GM19395 (cell line): ENCODE results near the gene OR6C4.
"Not testable (repeated sequence)": the region's sequence is repeated elsewhere in the genome, so short reads cannot be mapped to it uniquely, and the experiment has no call there.

ENCODE experiments used
- ATAC-seq: cut with Tn5 transposase; IDR thresholded peaks from one replicate; pipeline ENCODE4 v1.9.1; 2021; ENCODE audit warnings: mild to moderate bottlenecking, moderate library complexity; ENCODE audit not compliant: unreplicated experiment

Gene OR6C4

GRCh38 chr12:55549302-55549701 lies at the start of gene OR6C4:
Gene OR6C4 (plus strand): TSS chr12:55549602. CDS start chr12:55551227, 1,625 bp downstream.
- ATAC-seq = no peak

GRCh38 chr12:55499810-55500252 lies 49.6 kb upstream of the OR6C4 start:
- ATAC-seq = no peak

GRCh38 chr12:55501601-55502000 lies 47.8 kb upstream of the OR6C4 start:
- ATAC-seq = no peak

- ATAC-seq = no peak
These were observed 33.7 kb upstream of the OR6C4 start for GRCh38 chr12:55515696-55516095.

- no peak for ATAC-seq
These were observed 33.0 kb upstream of the OR6C4 start for GRCh38 chr12:55516391-55516790.

- not testable (repeated sequence) for ATAC-seq
These were observed 1.2 kb upstream of the OR6C4 start for GRCh38 chr12:55548235-55548634.

- no peak for ATAC-seq
These were observed 646 bp upstream of the OR6C4 start for GRCh38 chr12:55548756-55549155.

GRCh38 chr12:55554296-55554695 lies 4.9 kb downstream of the OR6C4 start:
- ATAC-seq = no peak

GRCh38 chr12:55570060-55570459 lies 20.7 kb downstream of the OR6C4 start:
- not testable (repeated sequence) for ATAC-seq

GRCh38 chr12:55570689-55571088 lies 21.3 kb downstream of the OR6C4 start:
- ATAC-seq = not testable (repeated sequence)

- ATAC-seq = no peak
These were observed 22.8 kb downstream of the OR6C4 start, which contains the start of gene OR2AP1 for GRCh38 chr12:55572168-55572567. Gene OR2AP1 (plus strand): TSS chr12:55572468. CDS start chr12:55574415, 1,947 bp downstream.

GRCh38 chr12:55582066-55582465 lies 32.7 kb downstream of the OR6C4 start:
- no peak for ATAC-seq

GRCh38 chr12:55585817-55586216 lies 36.4 kb downstream of the OR6C4 start:
- no peak for ATAC-seq

- ATAC-seq = not testable (repeated sequence)
These were observed 40.8 kb downstream of the OR6C4 start for GRCh38 chr12:55590152-55590551.
